B cell (primary cell): Measurements from ENCODE around the gene ZNF282. TPM values are rescaled to one million over a fixed set of nuclear protein-coding genes. Genes with fewer than 3 reads are reported as not detected.

Experiments used
- ATAC-seq: fragments of 200-7000 bp; cut with Tn5 transposase; one replicate; pipeline ENCODE4 v1.10.0; 2021; ENCODE audit warnings: low read depth, mild to moderate bottlenecking, moderate number of reproducible peaks, moderate library complexity
- CTCF ChIA-PET: fragments of 350-600 bp; sonication (Branson Sonifier 250); formaldehyde crosslinking; loops from one replicate; lab custom pipeline; 2021; ENCODE audit warnings: antibody characterized with exemption, inconsistent platforms; lab: Charles Lee
- POLR2A ChIA-PET: fragments of 350-600 bp; sonication (Branson Sonifier 250); formaldehyde crosslinking; loops from one replicate; lab custom pipeline; 2021; ENCODE audit warnings: antibody characterized with exemption; lab: Charles Lee
- DNase-seq: peaks from one replicate; pipeline ENCODE4 v3.0.0; 2013
- H2AFZ ChIP-seq: 2 replicates; pipeline ENCODE4 v1.6.1; 2012; ENCODE audit warnings: mild to moderate bottlenecking, low read depth, low read length; ENCODE audit not compliant: insufficient read depth, poor library complexity, severe bottlenecking
- H3K27ac ChIP-seq, 2 donors: 1 replicate in 1 of 2; 2 replicates in 1 of 2; pipeline ENCODE4 v1.5.1; 2012 to 2013; ENCODE audit warnings: low read length in 2 of 2, mild to moderate bottlenecking in 2 of 2, moderate library complexity in 1 of 2
- H3K27me3 ChIP-seq, 4 experiments: fragments of 200-600 bp in 1 of 4; sonication (generic) in 1 of 4; replicated peaks in 1 of 4; 1 replicate in 2 of 4; 2 replicates in 2 of 4; pipeline versions ENCODE4 v1.6.1 to v1.7.0; 2013 to 2016; ENCODE audit warnings: low read length in 3 of 4, mild to moderate bottlenecking in 2 of 4, mixed read lengths in 1 of 4, moderate library complexity in 1 of 4; ENCODE audit not compliant: insufficient read depth in 4 of 4, control insufficient read depth in 3 of 4; ENCODE audit errors: control extremely low read depth in 1 of 4
- H3K36me3 ChIP-seq, 2 experiments: replicated peaks in 1 of 2; 1 replicate in 1 of 2; 2 replicates in 1 of 2; pipeline versions ENCODE4 v1.6.1 to v1.7.1; 2013; ENCODE audit warnings: low read length in 1 of 2; ENCODE audit not compliant: insufficient read depth in 2 of 2, control insufficient read depth in 1 of 2; ENCODE audit errors: control extremely low read depth in 1 of 2, extremely low read depth in 1 of 2
- H3K4me1 ChIP-seq, 2 donors: fragments of 200-600 bp in 1 of 2; sonication (generic) in 1 of 2; 1 replicate in 1 of 2; 2 replicates in 1 of 2; pipeline versions ENCODE4 v1.5.1 to v1.6.1; 2013 to 2017; ENCODE audit warnings: low read length in 2 of 2; ENCODE audit not compliant: control insufficient read depth in 2 of 2, insufficient read depth in 2 of 2
- H3K4me2 ChIP-seq: replicated peaks from 2 replicates; pipeline ENCODE3; 2012; ENCODE audit warnings: mild to moderate bottlenecking, low read depth, low read length; ENCODE audit not compliant: poor library complexity, severe bottlenecking
- H3K4me3 ChIP-seq, 5 experiments: fragments of 200-600 bp in 1 of 5; sonication (generic) in 1 of 5; 1 replicate in 3 of 5; 2 replicates in 2 of 5; pipeline versions ENCODE4 v1.5.1 to v1.7.0; 2011 to 2016; ENCODE audit warnings: low read length in 4 of 5, mild to moderate bottlenecking in 4 of 5, low read depth in 2 of 5, control low read depth in 1 of 5, moderate library complexity in 1 of 5; ENCODE audit not compliant: insufficient read depth in 1 of 5; ENCODE audit errors: control extremely low read depth in 1 of 5, extremely low read depth in 1 of 5
- H3K79me2 ChIP-seq: fragments of 200-600 bp; sonication (generic); one replicate; pipeline ENCODE4 v1.6.0; 2016; ENCODE audit warnings: low read length; ENCODE audit not compliant: control insufficient read depth, insufficient read depth
- H3K9ac ChIP-seq: fragments of 200-600 bp; sonication (generic); 2 replicates; pipeline ENCODE4 v1.6.1; 2017; ENCODE audit warnings: mild to moderate bottlenecking, low read length, moderate library complexity
- H3K9me3 ChIP-seq, 3 donors: one replicate each; pipeline versions ENCODE4 v1.6.1 to v1.7.1; 2013; ENCODE audit warnings: low read length in 2 of 3; ENCODE audit not compliant: control insufficient read depth in 2 of 3, insufficient read depth in 1 of 3; ENCODE audit errors: control extremely low read depth in 1 of 3
- H4K20me1 ChIP-seq: 2 replicates; pipeline ENCODE4 v1.6.0; 2012; ENCODE audit warnings: mild to moderate bottlenecking, low read length; ENCODE audit not compliant: insufficient read depth, control insufficient read depth, poor library complexity, severe bottlenecking
- H3K27ac Mint-ChIP-seq: one replicate; pipeline ENCODE4 v1.8.0; 2021; ENCODE audit warnings: mixed read lengths
- H3K27me3 Mint-ChIP-seq: one replicate; pipeline ENCODE4 v1.8.0; 2021; ENCODE audit warnings: mixed read lengths
- H3K4me1 Mint-ChIP-seq: one replicate; pipeline ENCODE4 v1.8.0; 2021; ENCODE audit warnings: mixed read lengths
- H3K4me3 Mint-ChIP-seq: one replicate; pipeline ENCODE4 v1.8.0; 2021; ENCODE audit warnings: mixed read lengths
- H3K9me3 Mint-ChIP-seq: one replicate; pipeline ENCODE4 v1.8.0; 2022; ENCODE audit warnings: mixed read lengths; ENCODE audit not compliant: insufficient read depth
- CTCF ChIP-seq: fragments of 200-600 bp; IDR thresholded peaks from one replicate; pipeline ENCODE4 v1.8.0; 2022; ENCODE audit warnings: antibody characterized with exemption, mild to moderate bottlenecking
- EZH2 ChIP-seq: IDR thresholded peaks from 2 replicates; pipeline ENCODE4 v1.6.1; 2012; ENCODE audit warnings: borderline replicate concordance, low read depth, mild to moderate bottlenecking, moderate library complexity, low read length; ENCODE audit not compliant: insufficient read depth, poor library complexity, severe bottlenecking
- WGBS: methylation state at CpG from one replicate; pipeline ENCODE4 v1.1.5; 2013; ENCODE audit warnings: missing lambda C conversion rate; ENCODE audit not compliant: insufficient coverage; 5-methylcytosine and 5-hydroxymethylcytosine counted together
- intact Hi-C: fragments of 100-400 bp; cut with micrococcal nuclease; formaldehyde crosslinking; loops from one replicate; pipeline ENCODE4 v1.10.0; 2022
- polyA plus RNA-seq: library from polyadenylated mRNA; depleted of rRNA; stranded (reverse); fragments of >200 nt; gene quantifications from 2 replicates; pipeline ENCODE4 v1.2.3, GENCODE V29; 2012
- total RNA-seq, 2 donors: library from RNA; stranded (reverse); fragments of 120-200 nt in 1 of 2; gene quantifications; 1 replicate in 1 of 2; 2 replicates in 1 of 2; pipeline versions ENCODE4 v1.2.3 to v1.2.4, GENCODE V29; 2013 to 2022

ZNF282 gene
- total and polyA plus RNA-seq, 2 donors (not counting 1 experiment from before 2014, with no cell fraction given) = 8.3 to 25.7 TPM

GRCh38 chr7:149191851-149192250, 3.5 kb upstream of the ZNF282 start:
- TF ChIP-seq CTCF (no peak), EZH2 (no peak)
- no peak overlapping the region for H3K4me2 ChIP-seq
- no peak overlapping the region for H2AFZ ChIP-seq
- H3K27ac Mint-ChIP-seq = no peak overlapping the region
- H3K4me1 Mint-ChIP-seq = peaks cover 23% of the 10 kb centered on the region
- H3K4me3 Mint-ChIP-seq = peak overlapping the region; percentile 91
- ChIA-PET CTCF (interaction anchor here (0.7 kb wide), 1 partner anchor 56 kb away, joined by 3 read pairs; no protein-coding TSS in a partner anchor), POLR2A (interaction anchor here (0.7 kb wide), 1 partner anchor 15 kb away, joined by 5 read pairs; no protein-coding TSS in a partner anchor)
- intact Hi-C loops = no loop called here
- peaks cover 10% of the 10 kb centered on the region for H3K79me2 ChIP-seq
- no peaks in the 10 kb centered on the region for H3K27me3 ChIP-seq
- no peaks in the 10 kb centered on the region for H3K36me3 ChIP-seq
- H3K9me3 ChIP-seq = no peaks in the 10 kb centered on the region
- peaks cover 8% of the 10 kb centered on the region for H4K20me1 ChIP-seq
- no peak overlapping the region for H3K27ac ChIP-seq
- no peaks in the 10 kb centered on the region for H3K9me3 Mint-ChIP-seq
- no peak for ATAC-seq
- H3K4me3 ChIP-seq = no peak overlapping the region
- no peak for DNase-seq
- peaks cover 11 to 14% of the 10 kb centered on the region in 2 donors for H3K4me1 ChIP-seq
- WGBS = 58% methylated on average over 2 of the region's 5 CpGs
- no peak overlapping the region for H3K9ac ChIP-seq
- H3K27me3 Mint-ChIP-seq = no peaks in the 10 kb centered on the region

DNA sequence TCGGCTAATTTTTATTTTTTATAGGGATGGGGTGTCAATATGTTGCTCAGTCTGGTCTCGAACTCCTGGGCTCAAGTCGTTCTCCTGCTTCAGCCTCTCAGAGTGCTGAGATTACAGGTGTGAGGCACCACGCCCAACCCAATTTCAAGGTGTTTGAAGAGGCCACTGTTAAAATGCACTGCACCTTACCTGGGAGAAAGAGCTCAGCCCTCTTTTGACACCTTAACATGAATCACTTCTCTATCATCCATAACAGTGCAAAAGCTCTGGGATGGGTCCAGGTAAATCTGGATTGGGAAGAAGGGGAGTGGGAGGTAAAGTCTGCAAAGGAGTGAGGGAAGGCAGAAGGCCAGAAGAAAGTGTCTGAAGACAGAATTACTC, 557 bp upstream of the ZNF282 start:
- Histone ChIP-seq H3K27me3 (no peaks in the 10 kb centered on the region), H3K9me3 (no peaks in the 10 kb centered on the region), H3K4me3 (peak overlapping the region in 4 of 5 experiments; percentile 79 to 92 (median 87)), H4K20me1 (peaks cover 10% of the 10 kb centered on the region), H3K27ac (peak overlapping the region in 1 of 2 donors; percentile 76), H3K9ac (peak overlapping the region; percentile 94), H3K4me1 (peaks cover 14 to 18% of the 10 kb centered on the region in 2 donors), H3K79me2 (peaks cover 28% of the 10 kb centered on the region), H3K4me2 (peak overlapping the region; percentile 90), H2AFZ (peak overlapping the region; percentile 94), H3K36me3 (peaks cover 1 to 10% of the 10 kb centered on the region in 2 experiments)
- DNase-seq (no peak), ATAC-seq (no peak)
- peak overlapping the region; percentile 88 for H3K4me3 Mint-ChIP-seq
- H3K9me3 Mint-ChIP-seq = no peaks in the 10 kb centered on the region
- CTCF ChIA-PET = interaction anchor here (0.7 to 2.4 kb wide), 14 partner anchors 9 to 189 kb away, joined by 3 to 18 read pairs (median 4); partner anchors contain the start of genes ZNF398, ZNF425 and ZNF783
- POLR2A ChIA-PET = interaction anchor here (1.0 to 1.2 kb wide), 4 partner anchors 48 to 228 kb away, joined by 3 to 7 read pairs (median 3); partner anchors contain the start of genes ZNF398 and ZNF425
- TF ChIP-seq CTCF = no peak
- no peak for TF ChIP-seq EZH2
- peaks cover 38% of the 10 kb centered on the region for H3K4me1 Mint-ChIP-seq
- 93% methylated on average over 3 of the region's 4 CpGs for WGBS
- H3K27me3 Mint-ChIP-seq = no peaks in the 10 kb centered on the region
- intact Hi-C loops = loop anchor here (1.0 to 5.0 kb wide), 6 partner anchors 47 to 643 kb away; partner anchors contain the start of genes ZNF398, ZNF425, ZNF746 and ZNF862
- H3K27ac Mint-ChIP-seq = peak overlapping the region; percentile 37
